ENCODE measurements around the gene UGT1A7.

- TF ChIP-seq CTCF (optimal IDR thresholded peaks at IDR 0.05 in 1 of 3, IDR thresholded peaks at IDR 0.05 in 1 of 3, conservative IDR thresholded peaks at IDR 0.05 in 1 of 3; ENCODE audit: extremely low read depth in 1 of 3, insufficient read depth in 2 of 3, low read length in 3 of 3) (no peak), EZH2 (IDR thresholded peaks at IDR 0.05; ENCODE audit: low read length) (no peak)
Observed at GRCh38 chr2:233702238-233702637, 20.5 kb downstream of the UGT1A7 start.
